ENCODE data around the gene MAPKAP1. TPM values are rescaled to one million over a fixed set of nuclear protein-coding genes. Genes with fewer than 3 reads are reported as not detected.

MAPKAP1 gene
- total and polyA plus RNA-seq, 2 of the 13 experiments (the other 11 are each of a cell fraction or from before 2014, with no cell fraction given), result 45.0 to 64.3 TPM

DNA sequence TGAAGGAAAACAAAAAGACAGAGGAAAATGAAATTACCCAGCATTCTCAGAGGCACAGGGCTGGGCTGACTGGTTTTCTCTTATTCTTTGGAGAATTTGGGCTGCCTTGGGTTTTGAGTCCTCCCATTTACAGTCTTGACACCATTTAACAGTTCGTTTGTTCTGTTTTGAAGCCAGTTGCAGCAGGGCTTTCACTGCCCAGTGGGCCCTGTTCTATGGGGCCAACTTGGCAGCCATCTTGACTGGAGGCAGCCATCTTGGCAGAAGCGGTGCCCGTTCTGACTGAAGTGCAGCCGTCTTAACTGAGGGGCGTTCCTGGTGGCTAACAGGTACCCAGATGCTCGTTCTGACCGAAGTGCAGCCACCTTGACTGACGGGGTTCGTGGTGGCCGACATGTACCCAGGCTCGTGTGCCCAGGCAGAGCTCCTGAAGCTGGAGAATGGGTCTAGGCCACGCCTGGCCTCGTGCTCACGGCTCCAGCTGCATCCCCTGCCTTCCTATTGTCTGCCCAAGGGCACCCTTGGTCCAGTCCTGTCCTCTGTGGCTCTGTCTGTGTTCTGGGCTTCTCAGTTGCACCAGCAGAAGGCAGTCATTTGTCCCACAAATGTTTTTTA lies 281.0 kb downstream of the MAPKAP1 start:
- Histone ChIP-seq H3K9ac (ENCODE audit: insufficient read depth, low read depth, low read length) (no peak overlapping the region), H3K27me3 (ENCODE audit: control insufficient read depth in 1 of 2, insufficient read depth in 2 of 2, low read length in 2 of 2) (peaks cover 1 to 8% of the 10 kb centered on the region in 2 experiments; a peak in 1 of 5 replicates), H3K4me1 (ENCODE audit: insufficient read depth, low read length) (peaks cover 75% of the 10 kb centered on the region), H4K20me1 (ENCODE audit: insufficient read depth, low read length) (no peaks in the 10 kb centered on the region), H3K79me2 (ENCODE audit: insufficient read depth, low read length) (no peaks in the 10 kb centered on the region), H3K4me3 (replicated peaks in 1 of 3; ENCODE audit: insufficient read depth in 1 of 3, low read depth in 2 of 3, low read length in 3 of 3) (no peak overlapping the region), H2AFZ (ENCODE audit: low read length) (peak overlapping the region; percentile 58), H3K27ac (ENCODE audit: extremely low read length, insufficient read depth, low read length) (no peak overlapping the region), H3K4me2 (ENCODE audit: low read depth, low read length) (peak overlapping the region; percentile 33), H3K36me3 (replicated peaks in 1 of 2; ENCODE audit: control insufficient read depth in 1 of 2, insufficient read depth in 2 of 2, low read length in 2 of 2) (no peaks in the 10 kb centered on the region), H3K9me3 (ENCODE audit: low read length) (no peaks in the 10 kb centered on the region)
- DNase-seq (ENCODE audit: low spot score), result no peak
- CTCF ChIA-PET (ENCODE audit: low intra/inter-chr PET ratio, low total read pairs), result no interaction called here
- in situ Hi-C loops (cut with HindIII; ENCODE audit: extremely low pct_ligation_motif_present, low pct_unique_long_range_greater_than_20kb), result no loop called here
- 63% methylated on average over 7 of the region's 14 CpGs for WGBS (ENCODE audit: low lambda C conversion rate)
- no peak for ATAC-seq
- POLR2A ChIA-PET, result no interaction called here
- BruUV-seq (replicated peaks), result no TSS peak
- intact Hi-C loops (cut with micrococcal nuclease; ENCODE audit: unreplicated experiment), result loop anchor here (5.0 kb wide), 1 partner anchor 206 kb away; no protein-coding TSS in a partner anchor
- FAIRE-seq, result no peak
- TF ChIP-seq ZNF687 (CRISPR knock-in tag; IDR thresholded peaks at IDR 0.05), result peak; percentile 17; the same call in 1 of the 2 replicates
- no peak for TF ChIP-seq RELA (CRISPR knock-in tag; IDR thresholded peaks at IDR 0.05)
- 0 out of 2 replicates have a peak, but pooled peaks have one; percentile 15 for TF ChIP-seq ZMYM3 (CRISPR knock-in tag; IDR thresholded peaks at IDR 0.05)
- TF ChIP-seq GABPA (IDR thresholded peaks at IDR 0.05; ENCODE audit: low read depth, low read length), result no peak
- TF ChIP-seq GABPA (CRISPR knock-in tag; IDR thresholded peaks at IDR 0.05; ENCODE audit: low read depth), result no peak
- peak; percentile 92 for TF ChIP-seq YY1 (IDR thresholded peaks at IDR 0.05; ENCODE audit: insufficient read depth, insufficient replicate concordance, low read depth, low read length)
- TF ChIP-seq HES4 (CRISPR knock-in tag; IDR thresholded peaks at IDR 0.05; ENCODE audit: borderline replicate concordance), result no peak
- 0 out of 2 replicates have a peak, but pooled peaks have one; percentile 25 for TF ChIP-seq HOXA3 (CRISPR knock-in tag; IDR thresholded peaks at IDR 0.05)
- TF ChIP-seq KLF13 (CRISPR knock-in tag; IDR thresholded peaks at IDR 0.05), result 0 out of 2 replicates have a peak, but pooled peaks have one; percentile 23
- TF ChIP-seq ZNF263 (CRISPR knock-in tag; IDR thresholded peaks at IDR 0.05), result no peak

Data from HepG2 (cell line).